Cardiac ventricle fibroblast (primary cell): ENCODE measurements around the gene SLC39A7. TPM values are rescaled to one million over a fixed set of nuclear protein-coding genes. Genes with fewer than 3 reads are reported as not detected.

Source experiments
- total RNA-seq: library from RNA; depleted of rRNA; stranded (reverse); fragments of >200 nt; gene quantifications from 2 replicates; pipeline ENCODE4 v1.2.3, GENCODE V29; 2015

SLC39A7 gene, protein sequence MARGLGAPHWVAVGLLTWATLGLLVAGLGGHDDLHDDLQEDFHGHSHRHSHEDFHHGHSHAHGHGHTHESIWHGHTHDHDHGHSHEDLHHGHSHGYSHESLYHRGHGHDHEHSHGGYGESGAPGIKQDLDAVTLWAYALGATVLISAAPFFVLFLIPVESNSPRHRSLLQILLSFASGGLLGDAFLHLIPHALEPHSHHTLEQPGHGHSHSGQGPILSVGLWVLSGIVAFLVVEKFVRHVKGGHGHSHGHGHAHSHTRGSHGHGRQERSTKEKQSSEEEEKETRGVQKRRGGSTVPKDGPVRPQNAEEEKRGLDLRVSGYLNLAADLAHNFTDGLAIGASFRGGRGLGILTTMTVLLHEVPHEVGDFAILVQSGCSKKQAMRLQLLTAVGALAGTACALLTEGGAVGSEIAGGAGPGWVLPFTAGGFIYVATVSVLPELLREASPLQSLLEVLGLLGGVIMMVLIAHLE
- 133 and 143 TPM in 2 replicates for total RNA-seq

DNA sequence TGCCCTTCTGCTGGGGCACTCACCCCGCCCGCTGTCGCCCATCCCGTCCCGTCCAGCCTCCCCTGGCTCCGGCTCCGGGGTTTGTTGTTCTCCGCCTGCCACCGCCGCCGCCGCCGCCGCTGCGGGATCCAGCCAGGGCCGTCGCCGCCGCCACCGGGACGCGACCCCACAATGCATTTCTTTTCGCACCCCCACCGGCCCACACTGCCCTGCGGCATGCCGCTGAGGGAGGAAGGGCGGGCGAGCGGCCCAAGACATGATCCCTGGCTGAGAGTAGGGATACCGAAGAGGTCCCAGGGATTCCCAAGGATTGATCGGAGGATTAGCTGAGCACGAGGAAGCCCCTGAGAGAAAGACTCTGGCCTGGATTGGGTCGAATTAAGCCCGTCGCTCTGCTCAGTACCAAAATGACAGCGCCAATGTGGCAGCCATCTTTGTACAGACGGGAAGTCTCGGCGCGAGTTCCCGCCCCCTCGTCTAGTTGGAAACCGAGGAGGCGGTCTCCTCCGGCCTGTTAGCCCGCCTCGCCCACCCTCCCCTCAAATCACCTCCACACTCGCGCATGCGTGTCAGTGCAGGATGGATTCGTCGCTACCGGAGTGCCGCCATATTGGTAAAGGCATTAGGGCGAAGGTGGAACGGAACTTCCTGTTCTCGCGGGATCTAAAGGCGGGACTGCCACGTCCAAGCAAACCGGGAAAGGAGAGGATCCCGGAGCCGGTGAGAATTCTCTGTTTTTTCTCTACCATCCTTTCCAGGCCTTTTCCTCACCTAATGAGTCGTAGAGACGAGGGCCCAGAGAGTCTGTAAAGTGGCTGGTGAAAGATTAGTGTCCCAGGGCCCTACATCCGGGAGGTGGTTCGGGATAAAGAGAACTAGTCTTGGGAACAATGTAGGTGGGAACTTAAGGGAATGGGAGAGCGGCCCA, at the start of gene SLC39A7, which contains the start of gene RXRB:
Gene SLC39A7 (plus strand): TSS at position 649 of the 928 bp plus-strand sequence. CDS start 379 bp downstream, outside the sequence.
Gene RXRB (minus strand): TSS at position 447 of the 928 bp plus-strand sequence. CDS start 189 bp downstream, at position 258.

DNA sequence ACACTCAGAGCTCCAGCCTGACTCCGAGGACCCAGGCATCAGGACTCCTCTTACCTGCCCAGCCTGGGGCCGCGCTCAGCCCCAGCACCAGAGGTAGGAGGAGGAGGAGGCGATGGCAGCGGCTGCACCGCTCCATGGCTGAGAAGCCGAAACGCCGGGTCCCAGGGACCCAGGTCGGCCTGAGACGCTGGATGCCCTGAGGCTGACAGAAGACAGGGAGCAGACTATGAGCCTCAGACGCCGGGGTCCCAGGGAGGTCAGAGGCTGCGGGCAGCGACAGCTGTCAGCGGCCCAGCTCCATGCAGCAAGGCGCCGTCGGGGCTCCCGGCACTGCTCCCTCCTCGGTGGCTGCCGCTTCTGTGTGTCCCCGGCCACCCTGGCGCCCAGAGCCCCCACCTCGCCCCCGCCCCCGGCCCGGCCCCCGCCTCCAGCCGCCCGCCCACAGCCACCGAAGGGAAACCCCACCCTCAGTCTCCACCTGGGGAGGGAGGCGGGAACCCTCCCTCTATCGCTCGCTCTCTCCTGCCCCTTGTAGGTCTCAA, 8.5 kb upstream of the SLC39A7 start, which contains the start of gene COL11A2:
Gene COL11A2 (minus strand): TSS at position 363 of the 542 bp plus-strand sequence. CDS start 227 bp downstream, at position 136.

DNA sequence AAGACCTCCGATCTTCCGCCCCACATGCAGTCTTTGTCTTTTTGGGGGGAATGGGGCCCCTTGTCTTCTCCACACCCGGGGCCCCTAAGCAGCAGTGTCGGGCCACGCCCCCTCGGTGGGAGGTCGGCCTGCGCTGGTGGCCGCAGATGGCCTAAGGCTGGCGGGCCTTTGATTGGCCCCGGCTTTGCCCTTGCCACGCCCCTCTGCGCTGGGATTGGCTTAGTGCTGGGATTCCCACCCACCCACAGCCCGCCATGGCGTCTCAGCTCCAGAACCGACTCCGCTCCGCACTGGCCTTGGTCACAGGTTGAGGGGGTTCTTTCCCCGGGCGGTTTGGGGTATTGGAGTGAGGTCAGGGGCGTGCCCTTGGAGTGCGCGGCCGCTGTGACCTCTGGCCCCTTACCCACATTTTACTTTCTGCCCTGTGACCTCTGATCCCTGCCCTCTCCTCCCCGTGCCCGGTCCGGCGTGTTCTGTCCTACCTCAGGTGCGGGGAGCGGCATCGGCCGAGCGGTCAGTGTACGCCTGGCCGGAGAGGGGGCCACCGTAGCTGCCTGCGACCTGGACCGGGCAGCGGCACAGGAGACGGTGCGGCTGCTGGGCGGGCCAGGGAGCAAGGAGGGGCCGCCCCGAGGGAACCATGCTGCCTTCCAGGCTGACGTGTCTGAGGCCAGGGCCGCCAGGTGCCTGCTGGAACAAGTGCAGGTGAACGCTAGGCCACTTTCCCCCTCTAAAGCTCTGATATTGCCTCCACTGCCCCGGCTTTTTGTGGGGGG, 3.9 kb downstream of the SLC39A7 start, which contains the start of gene HSD17B8:
Gene HSD17B8 (plus strand): TSS at position 241 of the 776 bp plus-strand sequence. CDS start 14 bp downstream, at position 255.

DNA sequence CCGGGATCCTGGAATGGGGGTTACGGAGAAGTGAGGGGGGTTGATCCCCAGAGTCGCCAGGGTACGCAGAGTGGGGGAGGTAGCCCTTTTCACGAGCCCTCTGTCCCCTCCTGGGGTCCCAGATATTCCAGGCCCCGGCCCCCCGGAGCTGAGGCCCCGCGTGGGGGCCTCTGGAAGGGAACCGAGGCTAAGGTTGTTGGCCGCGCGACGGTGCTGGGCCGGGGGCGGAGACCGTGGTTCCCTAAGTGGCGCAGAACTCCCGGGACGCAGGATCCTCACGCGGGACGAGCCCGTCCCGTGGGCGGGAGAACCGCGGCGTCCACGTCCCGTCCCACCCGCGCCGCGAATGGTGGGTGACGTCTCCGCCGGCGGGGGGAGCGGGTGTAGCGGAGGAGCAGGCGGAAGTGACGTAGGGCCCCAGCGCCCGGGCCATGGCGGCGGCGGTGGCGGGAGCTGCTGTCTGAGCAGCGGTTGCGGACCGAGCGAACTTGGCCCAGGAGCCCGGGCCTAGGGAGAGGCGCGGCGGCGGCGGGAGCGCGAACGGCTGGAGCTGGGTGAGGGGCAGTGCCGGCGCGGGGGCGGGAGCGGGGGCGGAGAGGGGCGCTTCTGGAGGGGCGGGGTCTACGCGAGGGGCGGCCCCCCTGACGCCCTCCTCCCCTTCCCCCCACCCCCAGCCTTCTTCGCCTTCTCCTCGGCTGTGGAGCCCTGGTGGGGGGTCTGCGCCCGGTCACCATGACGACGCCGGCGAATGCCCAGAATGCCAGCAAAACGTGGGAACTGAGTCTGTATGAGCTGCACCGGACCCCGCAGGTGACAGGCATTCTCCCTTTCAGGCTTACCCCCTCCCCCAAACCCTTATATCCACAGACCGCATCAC, 7.7 kb downstream of the SLC39A7 start, which contains the start of gene RING1:
Gene RING1 (plus strand): TSS at position 410 of the 877 bp plus-strand sequence. CDS start 323 bp downstream, at position 733.

Other genes with a start within 250 kb of the SLC39A7 start
- gene HLA-DMA, start 247.8 kb upstream of the SLC39A7 start, total RNA-seq = 3.9 and 4.2 TPM in 2 replicates
- gene BRD2, start 232.3 kb upstream of the SLC39A7 start, total RNA-seq = 112 and 121 TPM in 2 replicates
- 0.12 TPM in 1 of 2 replicates, not detected in the other for gene HLA-DOA, start 191.3 kb upstream of the SLC39A7 start, total RNA-seq
- 2.8 and 7.6 TPM in 2 replicates for gene HLA-DPA1, start 127.2 kb upstream of the SLC39A7 start, total RNA-seq
- gene HLA-DPB1, start 124.9 kb upstream of the SLC39A7 start, total RNA-seq = 4.1 and 10.1 TPM in 2 replicates
- 0.05 and 0.06 TPM in 2 replicates for gene COL11A2, start 8.4 kb upstream of the SLC39A7 start, total RNA-seq
- gene RXRB, start 202 bp upstream of the SLC39A7 start, total RNA-seq = 19.2 and 20.3 TPM in 2 replicates
- 2.2 and 6.6 TPM in 2 replicates for gene HSD17B8, start 3.8 kb downstream of the SLC39A7 start, total RNA-seq
- gene RING1, start 7.6 kb downstream of the SLC39A7 start, total RNA-seq = 13.6 and 13.9 TPM in 2 replicates
- 13.3 and 29.0 TPM in 2 replicates for gene VPS52, start 71.0 kb downstream of the SLC39A7 start, total RNA-seq
- 3,899 and 4,707 TPM in 2 replicates for gene RPS18, start 71.2 kb downstream of the SLC39A7 start, total RNA-seq
- gene B3GALT4, start 76.3 kb downstream of the SLC39A7 start, total RNA-seq = 2.3 and 2.7 TPM in 2 replicates
- gene WDR46, start 88.4 kb downstream of the SLC39A7 start, total RNA-seq = 55.5 and 57.8 TPM in 2 replicates
- 45.7 and 55.3 TPM in 2 replicates for gene PFDN6, start 88.7 kb downstream of the SLC39A7 start, total RNA-seq
- 16.1 and 17.8 TPM in 2 replicates for gene RGL2, start 98.1 kb downstream of the SLC39A7 start, total RNA-seq
- gene TAPBP, start 113.2 kb downstream of the SLC39A7 start, total RNA-seq = 47.9 and 50.1 TPM in 2 replicates
- 13.9 and 17.1 TPM in 2 replicates for gene ZBTB22, start 116.9 kb downstream of the SLC39A7 start, total RNA-seq
- gene DAXX, start 122.1 kb downstream of the SLC39A7 start, total RNA-seq = 33.6 and 35.2 TPM in 2 replicates
- gene KIFC1, start 191.0 kb downstream of the SLC39A7 start, total RNA-seq = 1.3 and 5.0 TPM in 2 replicates
- 22.2 and 32.6 TPM in 2 replicates for gene PHF1, start 210.1 kb downstream of the SLC39A7 start, total RNA-seq
- 124 and 165 TPM in 2 replicates for gene CUTA, start 217.2 kb downstream of the SLC39A7 start, total RNA-seq
- 8.1 TPM in 2 replicates for gene SYNGAP1, start 219.2 kb downstream of the SLC39A7 start, total RNA-seq